Measurements from ENCODE around the gene ADK. TPM values are rescaled to one million over a fixed set of nuclear protein-coding genes. Genes with fewer than 3 reads are reported as not detected.

The ADK gene
- total RNA-seq, 1 donor from 2014 or later, result 32.5 TPM

GRCh38 chr10:74589851-74590250, 438.8 kb downstream of the ADK start:
- intact Hi-C loops (cut with DNase I), result no loop called here
- DNase-seq (ENCODE audit: low spot score) (no peak), ATAC-seq (no peak)

GRCh38 chr10:74593470-74593869, 442.4 kb downstream of the ADK start:
- intact Hi-C loops (cut with DNase I), result no loop called here
- DNase-seq (ENCODE audit: low spot score) (no peak), ATAC-seq (no peak)

- intact Hi-C loops (cut with DNase I), result no loop called here
- ATAC-seq (no peak), DNase-seq (ENCODE audit: low spot score) (no peak)
Observed at GRCh38 chr10:74596713-74597112, 445.7 kb downstream of the ADK start.

GRCh38 chr10:74598891-74599566, 448.0 kb downstream of the ADK start:
- ATAC-seq (no peak), DNase-seq (ENCODE audit: low spot score) (no peak)
- intact Hi-C loops (cut with DNase I), result no loop called here

- ATAC-seq, result no peak
Observed at GRCh38 chr10:74599672-74600071, 448.7 kb downstream of the ADK start.

GRCh38 chr10:74600170-74600569, 449.1 kb downstream of the ADK start:
- DNase-seq (ENCODE audit: low spot score) (no peak), ATAC-seq (no peak)
- intact Hi-C loops (cut with DNase I), result no loop called here

More at GRCh38 chr10:74599672-74600071, 448.7 kb downstream of the ADK start:
- DNase-seq (ENCODE audit: low spot score), result no peak
- intact Hi-C loops (cut with DNase I), result no loop called here

GRCh38 chr10:74602576-74602975, 451.6 kb downstream of the ADK start:
- no peak for ATAC-seq
- intact Hi-C loops (cut with DNase I), result no loop called here
- no peak for DNase-seq (ENCODE audit: low spot score)

- DNase-seq (ENCODE audit: low spot score), result no peak
- intact Hi-C loops (cut with DNase I), result no loop called here
Observed at GRCh38 chr10:74610299-74610698, 459.3 kb downstream of the ADK start.

GRCh38 chr10:74612195-74612594, 461.2 kb downstream of the ADK start:
- ATAC-seq, result no peak
- no peak for DNase-seq (ENCODE audit: low spot score)
- intact Hi-C loops (cut with DNase I), result no loop called here

More at GRCh38 chr10:74610299-74610698, 459.3 kb downstream of the ADK start:
- no peak for ATAC-seq

GRCh38 chr10:74620626-74621025, 469.6 kb downstream of the ADK start:
- intact Hi-C loops (cut with DNase I), result no loop called here
- DNase-seq (ENCODE audit: low spot score) (no peak), ATAC-seq (no peak)

- DNase-seq (ENCODE audit: low spot score) (no peak), ATAC-seq (no peak)
- intact Hi-C loops (cut with DNase I), result no loop called here
Observed at GRCh38 chr10:74623786-74624185, 472.8 kb downstream of the ADK start.

- intact Hi-C loops (cut with DNase I), result no loop called here
- no peak for ATAC-seq
Observed at GRCh38 chr10:74624501-74624900, 473.5 kb downstream of the ADK start.

GRCh38 chr10:74628136-74628535, 477.1 kb downstream of the ADK start:
- DNase-seq (ENCODE audit: low spot score) (no peak), ATAC-seq (no peak)
- intact Hi-C loops (cut with DNase I), result no loop called here

More at GRCh38 chr10:74624501-74624900, 473.5 kb downstream of the ADK start:
- DNase-seq (ENCODE audit: low spot score), result no peak

GRCh38 chr10:74634995-74635536, 484.0 kb downstream of the ADK start:
- intact Hi-C loops (cut with DNase I), result no loop called here
- DNase-seq (ENCODE audit: low spot score), result no peak
- no peak for ATAC-seq

GRCh38 chr10:74635655-74636054, 484.6 kb downstream of the ADK start:
- ATAC-seq (no peak), DNase-seq (ENCODE audit: low spot score) (no peak)
- intact Hi-C loops (cut with DNase I), result no loop called here

GRCh38 chr10:74637685-74638084, 486.7 kb downstream of the ADK start:
- DNase-seq (ENCODE audit: low spot score) (no peak), ATAC-seq (no peak)
- intact Hi-C loops (cut with DNase I), result no loop called here

- intact Hi-C loops (cut with DNase I), result no loop called here
- DNase-seq (ENCODE audit: low spot score), result no peak
- no peak for ATAC-seq
Observed at GRCh38 chr10:74640134-74640921, 489.3 kb downstream of the ADK start.

- DNase-seq (ENCODE audit: low spot score) (no peak), ATAC-seq (no peak)
- intact Hi-C loops (cut with DNase I), result no loop called here
Observed at GRCh38 chr10:74641659-74642058, 490.6 kb downstream of the ADK start.

GRCh38 chr10:74642901-74643595, 492.0 kb downstream of the ADK start:
- intact Hi-C loops (cut with DNase I), result no loop called here
- DNase-seq (ENCODE audit: low spot score) (no peak), ATAC-seq (no peak)

- intact Hi-C loops (cut with DNase I), result no loop called here
- DNase-seq (ENCODE audit: low spot score) (no peak), ATAC-seq (no peak)
Observed at GRCh38 chr10:74643596-74643975, 492.6 kb downstream of the ADK start.

Data from sciatic nerve (tissue), 2 donors.